IPS-11a (cell line): ENCODE data around the gene CEMIP.

Experiments used
- H3K4me3 ChIP-seq: one replicate; pipeline ENCODE4 v1.5.1; 2013; ENCODE audit warnings: low read depth, low read length, control low read depth

Gene CEMIP

DNA sequence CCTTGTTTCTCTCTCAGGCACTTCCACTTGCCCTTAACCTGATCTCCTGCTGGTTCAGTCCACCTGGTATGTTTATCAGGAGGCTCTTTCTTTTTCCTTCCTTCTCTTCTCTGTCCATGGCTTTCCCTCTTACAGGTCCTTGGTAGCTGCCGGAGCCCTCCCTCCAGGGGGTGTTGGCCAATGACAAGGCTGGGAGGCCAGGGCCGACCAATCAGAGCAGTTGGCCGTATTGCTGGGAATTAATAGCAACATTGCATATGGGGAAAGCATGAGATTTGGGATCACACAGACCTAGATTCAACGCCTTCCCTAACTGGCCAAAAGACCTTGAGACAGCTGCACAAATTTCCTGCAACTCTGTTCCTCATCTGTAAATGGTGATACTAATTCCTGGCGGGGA is 62.4 kb downstream of the CEMIP start:
- no peak overlapping the region for H3K4me3 ChIP-seq

DNA sequence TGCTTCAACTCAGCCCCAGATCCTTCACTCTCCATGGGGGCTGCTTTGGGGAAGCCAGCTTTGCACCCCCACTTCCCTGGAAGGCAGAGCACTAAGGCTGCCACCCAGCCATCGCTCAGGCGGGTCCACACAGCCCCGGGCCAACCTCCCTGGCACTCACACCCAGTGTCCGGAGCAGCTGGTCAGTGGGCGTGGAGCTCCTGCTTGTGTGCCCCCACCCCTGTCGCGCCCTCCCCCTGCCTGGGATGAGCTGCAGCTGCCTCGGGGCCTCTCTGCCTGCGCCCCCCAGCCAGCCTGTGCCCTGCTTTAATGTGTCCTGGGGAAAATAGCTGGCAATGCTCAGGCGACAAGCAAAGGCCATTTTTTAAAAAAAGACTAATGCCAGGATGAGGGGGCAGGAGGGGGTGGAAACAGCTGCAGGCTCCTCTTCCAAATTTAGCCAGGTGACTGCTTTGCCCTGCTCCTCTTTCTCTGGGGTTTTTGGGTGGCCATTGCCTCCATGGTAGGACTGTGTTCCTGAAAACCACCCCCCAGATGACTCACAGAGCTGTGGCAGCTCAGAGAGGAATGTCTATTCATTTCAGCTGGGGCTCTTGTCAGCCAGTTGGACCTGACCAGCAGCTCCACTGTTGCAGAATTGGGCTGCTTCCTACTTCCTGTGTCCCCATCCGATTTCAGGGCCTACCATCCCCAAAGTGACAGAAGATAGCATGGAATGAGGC is 65.0 kb downstream of the CEMIP start:
- no peak overlapping the region for H3K4me3 ChIP-seq

DNA sequence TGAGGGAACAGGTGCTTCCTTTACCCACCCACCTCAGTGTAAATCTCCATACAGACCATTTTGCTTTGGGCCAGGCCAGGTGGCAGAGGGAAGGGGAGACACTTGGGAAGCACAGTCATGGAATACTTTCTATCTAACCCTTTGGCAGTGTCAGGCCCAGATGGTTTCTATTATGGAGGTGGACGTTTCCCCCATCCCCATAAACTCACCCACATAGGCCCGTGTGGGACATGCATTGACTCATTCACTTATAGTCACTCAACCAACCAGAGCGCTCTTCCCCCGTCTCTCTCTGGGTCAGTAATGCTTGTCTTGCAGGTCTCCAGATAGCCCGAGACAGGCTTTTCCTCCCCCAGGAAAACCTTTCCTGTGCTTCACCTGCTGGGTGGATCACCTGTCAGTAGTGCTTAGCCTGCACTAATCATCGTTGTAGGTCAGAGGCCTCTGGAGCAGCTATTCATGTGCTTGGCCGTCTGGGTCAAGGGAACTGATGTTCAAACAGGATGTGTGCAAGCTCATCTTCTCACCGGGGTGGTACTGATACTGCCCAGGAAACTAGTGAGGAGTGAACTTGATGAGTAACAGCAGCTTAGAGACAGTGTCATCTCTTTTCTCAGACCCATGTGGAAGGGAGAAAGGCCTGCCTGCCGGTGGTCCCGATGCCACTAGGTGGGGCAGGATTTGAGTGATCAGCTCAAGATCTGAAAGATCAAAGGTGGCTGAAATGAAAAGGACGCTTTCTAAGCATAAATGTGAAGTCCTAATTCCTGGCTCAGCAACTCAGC is 67.1 kb downstream of the CEMIP start:
- H3K4me3 ChIP-seq = no peak overlapping the region

DNA sequence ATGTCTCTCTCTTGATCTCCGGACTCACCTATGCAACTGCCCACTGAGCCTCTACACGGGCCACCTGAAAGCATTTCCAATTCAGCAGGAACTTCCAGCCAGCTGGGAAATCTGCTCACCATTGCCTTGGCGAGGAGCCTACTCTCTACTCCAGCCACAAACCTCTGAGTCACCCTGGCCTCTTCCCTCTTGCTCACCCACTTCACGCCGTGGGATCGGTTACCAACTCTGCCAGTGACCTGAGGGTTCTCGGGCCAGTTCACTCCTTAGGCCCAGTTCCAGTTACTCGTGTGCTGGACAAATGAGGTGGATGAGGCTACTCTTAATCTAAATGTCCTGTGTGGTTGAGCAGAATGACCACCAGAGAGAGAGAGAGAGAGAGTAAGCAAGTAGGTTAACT is 70.1 kb downstream of the CEMIP start:
- no peak overlapping the region for H3K4me3 ChIP-seq

DNA sequence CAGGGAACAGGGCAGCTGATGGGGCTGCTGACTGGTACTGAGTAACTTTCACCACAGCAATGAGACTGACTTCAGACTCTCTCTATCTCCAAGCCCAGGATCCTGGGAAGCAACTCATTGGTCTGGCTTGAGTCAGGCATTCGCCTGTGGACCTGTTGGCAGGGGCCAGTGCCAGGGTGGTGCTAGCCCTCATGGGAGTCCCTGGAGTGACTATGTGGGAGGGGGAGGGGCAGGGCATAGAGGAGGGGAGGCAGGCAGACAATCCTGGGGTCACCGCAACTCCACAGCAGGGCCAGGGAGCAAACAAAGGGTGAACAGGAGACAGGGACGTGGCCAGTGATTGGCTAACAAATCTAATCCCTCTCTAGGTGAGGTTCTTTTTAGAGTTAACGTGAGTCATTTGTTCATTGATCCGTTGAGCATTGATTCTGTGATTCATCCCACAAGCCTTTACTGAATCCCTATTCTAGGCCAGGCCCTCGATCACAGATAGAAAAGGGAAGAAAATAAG is 71.8 kb downstream of the CEMIP start:
- H3K4me3 ChIP-seq = no peak overlapping the region

DNA sequence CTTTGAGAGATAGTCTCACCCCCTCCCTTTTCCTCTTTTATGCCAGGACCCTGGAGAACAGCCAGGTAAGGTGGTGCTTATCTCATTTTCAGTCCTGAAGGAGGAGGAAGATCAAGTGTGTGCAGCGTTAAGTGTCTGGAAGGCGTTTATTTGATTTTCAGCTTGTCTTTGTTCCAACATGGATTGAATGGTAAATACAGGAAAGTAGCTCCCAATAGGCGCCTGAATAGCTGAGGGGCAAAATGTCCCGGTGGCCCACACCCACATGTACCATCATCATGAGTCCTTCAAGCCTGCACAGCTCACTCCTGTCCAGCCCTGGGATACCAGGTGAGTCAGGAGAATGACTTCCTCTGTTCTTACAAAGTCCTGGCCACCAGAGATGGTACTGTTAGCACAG is 73.5 kb downstream of the CEMIP start:
- H3K4me3 ChIP-seq = no peak overlapping the region

DNA sequence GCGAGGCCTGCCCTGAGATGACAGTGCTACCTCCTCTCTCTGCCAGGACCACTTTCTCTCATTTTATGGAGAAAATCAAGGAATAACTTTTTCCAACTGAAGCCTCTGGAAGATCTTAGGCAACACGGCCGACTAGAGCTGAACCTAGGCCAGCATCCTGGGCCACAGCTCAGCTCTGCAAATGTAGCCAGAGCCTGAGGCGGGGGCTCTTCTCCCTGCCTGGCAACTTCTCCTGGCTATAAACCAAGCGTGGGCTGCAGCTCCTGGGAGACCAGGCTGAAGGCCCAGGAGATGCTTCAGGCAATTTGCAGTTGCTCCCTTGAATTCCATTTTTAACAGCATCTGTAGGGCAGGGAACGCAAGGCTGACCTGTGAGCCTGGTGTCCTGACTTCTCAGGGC is 74.9 kb downstream of the CEMIP start:
- H3K4me3 ChIP-seq = no peak overlapping the region

DNA sequence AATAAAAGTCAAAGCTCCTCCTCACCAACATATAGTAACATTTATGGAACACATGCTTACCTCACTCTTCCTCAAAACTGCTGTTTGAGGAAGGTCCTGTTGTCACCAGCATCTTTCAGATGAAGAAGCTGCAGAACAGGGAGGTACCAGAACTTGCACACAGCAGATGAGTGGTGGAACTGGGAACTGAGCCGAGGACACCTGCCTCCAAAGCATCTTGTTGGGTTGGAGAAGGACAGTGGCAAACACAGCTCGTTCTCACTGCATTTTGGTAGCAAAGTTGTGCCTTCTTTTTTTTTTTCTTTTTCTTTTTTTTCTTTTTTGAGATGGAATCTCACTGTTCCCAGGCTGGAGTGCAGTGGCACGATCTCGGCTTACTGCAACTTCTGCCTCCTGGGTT is 76.0 kb downstream of the CEMIP start:
- no peak overlapping the region for H3K4me3 ChIP-seq

DNA sequence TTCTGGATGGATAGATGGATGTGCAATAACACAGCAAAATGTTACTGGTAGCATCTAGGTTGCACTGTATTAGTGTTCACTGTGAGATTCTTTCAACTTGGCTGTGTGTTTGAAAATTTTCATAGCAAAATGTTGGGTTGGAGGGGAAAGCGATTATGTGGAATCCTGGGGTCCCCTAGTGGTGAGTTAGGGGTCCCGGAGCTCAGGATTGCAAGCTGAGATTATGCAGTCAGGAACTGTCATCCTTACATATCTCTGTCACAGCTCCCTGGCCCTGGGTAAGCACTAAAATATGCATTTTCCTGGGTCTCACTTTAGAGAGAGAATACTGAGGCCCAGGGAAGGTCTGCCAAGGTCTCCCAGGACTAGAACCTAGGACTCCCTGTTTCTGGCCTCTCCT is 77.2 kb downstream of the CEMIP start:
- no peak overlapping the region for H3K4me3 ChIP-seq

DNA sequence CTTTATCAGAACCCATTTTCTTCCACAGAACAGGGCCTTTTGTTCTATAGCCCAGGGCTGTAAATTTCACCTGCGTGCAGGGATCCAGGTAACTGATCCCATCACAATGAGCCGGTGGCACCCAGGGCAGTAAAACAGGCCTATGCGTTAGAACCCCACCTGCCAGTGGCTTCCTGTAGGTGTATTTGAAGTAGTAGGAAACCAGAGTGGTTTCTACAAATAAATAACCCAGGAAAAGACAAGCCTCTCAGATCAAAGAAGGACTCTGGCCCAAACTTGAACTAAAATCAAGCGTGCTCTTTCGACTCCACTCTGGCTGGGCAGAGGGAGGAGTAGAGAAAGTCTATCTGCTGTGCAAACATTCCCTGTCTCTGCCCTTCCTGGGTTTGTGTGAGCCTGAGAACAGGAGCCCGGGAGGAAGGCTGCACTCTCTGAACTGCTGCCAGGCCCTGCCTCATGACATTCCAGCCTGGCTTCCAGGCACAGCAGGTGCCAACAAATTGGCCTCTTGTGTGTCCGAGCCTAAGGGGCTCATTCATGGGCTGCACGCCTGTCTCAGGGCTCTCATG is 77.7 kb downstream of the CEMIP start:
- no peak overlapping the region for H3K4me3 ChIP-seq

DNA sequence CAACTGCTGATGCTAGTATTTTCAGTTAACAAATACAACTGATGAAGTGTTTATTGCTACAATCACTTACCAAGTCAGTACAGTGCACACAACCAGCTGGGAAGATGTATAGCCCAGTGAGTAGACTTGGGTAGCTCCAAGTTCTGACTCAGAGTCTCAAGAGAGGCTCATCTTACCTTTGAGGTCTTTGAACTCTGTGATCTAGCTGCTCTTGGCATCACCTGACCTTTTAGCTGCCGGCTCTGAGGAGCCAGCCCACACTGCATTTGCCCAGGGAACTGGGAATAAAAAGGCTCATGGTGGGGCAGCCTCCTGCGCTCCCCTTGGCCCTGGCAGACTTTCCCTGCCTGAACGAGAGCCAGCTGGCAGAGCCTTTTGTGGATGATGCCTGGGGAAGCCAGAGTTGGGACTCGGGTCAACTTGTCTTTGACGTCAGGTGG is 82.6 kb downstream of the CEMIP start:
- H3K4me3 ChIP-seq = no peak overlapping the region

DNA sequence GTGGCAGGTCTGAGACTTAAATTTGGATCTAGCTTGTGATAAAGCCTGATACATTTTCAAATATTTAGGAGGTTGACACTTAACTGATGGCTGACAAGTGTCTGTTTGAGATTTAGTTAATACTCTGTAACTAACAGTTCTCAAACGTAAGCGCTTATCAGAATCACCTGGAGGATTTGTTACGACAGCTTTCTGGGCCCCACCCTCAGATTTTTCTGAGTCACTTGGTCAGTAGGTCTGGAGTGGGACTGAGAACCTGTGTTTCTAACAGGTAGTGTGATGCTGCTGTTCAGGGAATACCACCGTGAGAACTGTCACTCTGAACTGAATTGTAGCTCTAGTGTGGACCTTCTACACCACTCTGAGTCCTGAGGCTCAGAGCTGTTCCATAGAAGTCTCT is 85.5 kb downstream of the CEMIP start:
- H3K4me3 ChIP-seq = no peak overlapping the region

DNA sequence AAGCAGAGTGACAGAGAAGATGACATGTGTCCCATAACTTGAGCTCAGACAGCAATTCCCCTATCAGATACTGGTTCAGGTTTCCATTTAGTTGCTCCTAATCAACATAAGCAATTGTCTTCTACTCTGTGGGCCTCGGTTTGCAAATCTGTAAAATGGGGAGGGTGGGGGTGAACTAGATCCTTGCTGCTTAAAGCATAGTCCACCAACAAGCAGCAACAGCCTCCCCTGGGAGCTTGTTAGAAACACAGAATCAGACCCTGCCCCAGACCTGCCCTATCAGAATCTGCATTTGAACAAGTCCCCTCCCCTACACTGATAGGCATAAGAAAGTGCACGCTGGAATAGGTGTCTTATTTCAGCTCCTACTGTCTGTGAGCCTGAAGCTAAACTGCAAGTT is 87.8 kb downstream of the CEMIP start:
- no peak overlapping the region for H3K4me3 ChIP-seq

DNA sequence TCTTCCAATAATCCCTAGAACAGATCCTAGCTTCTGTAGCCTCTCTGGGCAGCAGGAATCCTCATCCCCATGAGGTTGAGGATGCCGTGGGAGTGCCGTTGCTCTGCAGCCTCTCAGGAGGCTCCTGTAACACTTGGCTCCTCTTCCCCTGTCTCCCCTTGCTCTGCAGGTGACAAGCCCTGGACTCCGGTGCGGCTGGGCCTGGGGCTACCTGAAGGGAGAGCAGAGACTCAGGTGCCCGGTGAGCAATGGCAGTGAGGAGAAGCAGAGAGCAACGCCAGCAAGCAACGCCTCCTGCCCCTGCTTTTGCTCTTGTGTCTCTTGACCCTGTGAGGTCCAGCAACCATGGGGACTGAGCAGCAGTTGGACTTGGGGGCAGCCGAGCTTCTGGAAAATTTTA is 91.2 kb downstream of the CEMIP start:
- no peak overlapping the region for H3K4me3 ChIP-seq

DNA sequence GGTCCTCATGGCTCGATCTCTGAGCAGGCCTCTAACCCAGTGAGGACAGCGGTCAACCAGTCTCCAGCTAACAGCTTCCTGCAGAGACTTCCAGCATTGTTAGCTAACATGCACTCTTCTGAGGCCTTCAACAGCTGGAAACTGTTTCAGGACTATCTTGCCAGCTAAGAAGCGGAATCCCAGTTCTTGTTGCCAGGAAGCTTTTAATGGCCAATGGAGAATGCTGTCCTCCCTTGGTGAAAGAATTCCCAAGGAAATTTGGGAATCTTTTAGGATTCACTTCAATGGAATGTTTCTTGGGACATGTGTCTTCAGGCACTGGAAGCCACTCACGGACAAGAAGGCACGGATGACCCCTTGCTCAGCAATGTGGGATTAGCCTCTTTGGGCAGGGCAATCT is 91.7 kb downstream of the CEMIP start:
- H3K4me3 ChIP-seq = no peak overlapping the region

DNA sequence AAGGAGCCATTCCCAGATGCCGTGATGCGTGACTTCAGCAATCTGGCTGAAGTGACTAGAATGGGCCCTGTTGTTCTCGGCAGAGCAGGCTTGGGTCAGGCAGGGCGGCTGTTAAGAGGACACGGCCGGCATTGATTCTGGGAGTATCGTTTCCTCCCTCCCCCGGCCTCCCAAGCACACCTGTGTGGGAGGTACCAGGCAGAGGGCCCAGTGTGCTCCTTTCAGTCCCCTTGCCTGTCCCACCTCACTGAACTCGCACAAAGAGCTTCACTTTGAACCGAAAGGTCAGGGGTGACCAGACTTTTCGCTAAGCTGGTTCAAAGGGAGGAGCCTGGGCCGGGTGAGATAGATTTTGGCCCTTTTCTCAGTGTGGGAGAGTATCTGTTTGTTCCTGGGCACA is 92.7 kb downstream of the CEMIP start:
- H3K4me3 ChIP-seq = no peak overlapping the region

DNA sequence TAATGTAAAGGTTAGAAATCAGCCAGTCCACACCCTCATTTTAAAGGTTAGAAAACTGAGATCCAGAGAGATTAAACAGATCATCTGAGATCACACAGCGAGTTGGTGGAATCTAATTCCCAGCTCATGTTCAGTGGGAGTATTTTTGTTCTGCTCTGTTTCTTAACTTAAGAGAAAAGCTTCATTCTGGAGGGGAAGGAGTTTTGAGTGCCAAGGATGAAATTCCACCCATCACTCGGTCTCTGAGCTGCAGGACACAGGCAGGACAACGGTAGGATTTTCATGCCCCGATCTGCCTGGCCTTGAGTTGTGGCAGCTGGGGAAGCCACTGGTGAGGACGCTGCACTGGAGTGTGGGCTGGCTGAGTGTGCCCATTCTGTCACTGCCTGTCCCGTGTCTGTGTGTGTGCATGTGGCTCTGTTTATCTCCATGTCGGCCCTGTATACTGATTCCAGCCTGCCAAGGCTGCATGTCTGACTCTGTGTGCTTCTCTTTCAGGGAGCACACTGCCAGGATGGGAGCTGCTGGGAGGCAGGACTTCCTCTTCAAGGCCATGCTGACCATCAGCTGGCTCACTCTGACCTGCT is 94.3 kb downstream of the CEMIP start:
- no peak overlapping the region for H3K4me3 ChIP-seq

DNA sequence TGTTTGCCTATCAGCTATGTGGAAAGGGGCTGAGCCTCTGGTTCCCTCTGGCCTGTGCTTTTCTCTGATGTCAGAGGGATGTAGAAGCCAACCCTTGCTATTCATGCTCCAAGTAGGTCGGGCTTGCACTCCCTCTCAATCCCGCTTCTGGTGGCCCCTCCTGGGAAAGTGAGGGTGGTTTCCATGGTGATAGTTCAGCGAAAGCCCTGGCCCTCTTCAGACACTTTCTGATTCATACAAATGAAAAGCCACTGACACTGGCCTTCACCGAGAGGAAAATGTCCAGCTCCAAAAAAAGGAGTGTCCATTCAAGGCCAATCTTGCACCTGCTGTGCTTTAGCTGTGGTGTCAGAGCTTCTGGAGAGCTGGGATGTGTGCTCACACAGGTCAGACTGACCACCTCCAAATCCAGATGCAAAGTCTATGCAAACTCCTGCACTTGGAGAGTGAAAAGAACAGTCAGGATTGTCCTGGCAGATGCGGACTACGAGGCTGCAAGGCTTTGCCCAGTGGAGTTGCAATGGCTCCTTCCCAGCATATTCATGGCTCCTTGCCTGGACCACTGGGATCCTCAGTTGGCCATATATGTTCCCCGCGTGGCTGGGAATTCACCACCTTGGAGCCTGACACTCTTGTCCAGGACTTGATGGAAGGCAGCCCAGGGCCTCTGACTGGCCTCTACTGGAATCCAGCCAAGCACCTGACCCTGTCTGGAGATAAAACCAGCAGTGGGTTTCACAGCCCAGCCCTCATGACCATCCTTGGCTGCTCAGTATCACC is 96.6 kb downstream of the CEMIP start:
- no peak overlapping the region for H3K4me3 ChIP-seq

DNA sequence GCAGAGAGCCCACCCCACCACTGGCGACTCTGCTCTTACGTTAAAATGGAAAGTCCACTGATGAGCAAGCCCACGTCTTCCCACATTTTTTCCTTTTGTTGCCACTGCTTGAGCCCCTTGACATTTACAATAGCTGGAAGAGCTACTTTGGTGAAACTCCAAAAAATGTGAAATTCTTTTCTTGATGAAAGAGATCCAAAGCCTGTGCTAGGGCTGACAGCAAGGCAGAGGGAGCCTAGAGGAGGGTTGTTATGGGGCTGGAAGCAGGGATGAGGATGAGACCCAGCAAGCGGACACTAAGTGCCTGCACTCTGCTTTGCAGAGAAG is 97.1 kb downstream of the CEMIP start:
- H3K4me3 ChIP-seq = no peak overlapping the region

DNA sequence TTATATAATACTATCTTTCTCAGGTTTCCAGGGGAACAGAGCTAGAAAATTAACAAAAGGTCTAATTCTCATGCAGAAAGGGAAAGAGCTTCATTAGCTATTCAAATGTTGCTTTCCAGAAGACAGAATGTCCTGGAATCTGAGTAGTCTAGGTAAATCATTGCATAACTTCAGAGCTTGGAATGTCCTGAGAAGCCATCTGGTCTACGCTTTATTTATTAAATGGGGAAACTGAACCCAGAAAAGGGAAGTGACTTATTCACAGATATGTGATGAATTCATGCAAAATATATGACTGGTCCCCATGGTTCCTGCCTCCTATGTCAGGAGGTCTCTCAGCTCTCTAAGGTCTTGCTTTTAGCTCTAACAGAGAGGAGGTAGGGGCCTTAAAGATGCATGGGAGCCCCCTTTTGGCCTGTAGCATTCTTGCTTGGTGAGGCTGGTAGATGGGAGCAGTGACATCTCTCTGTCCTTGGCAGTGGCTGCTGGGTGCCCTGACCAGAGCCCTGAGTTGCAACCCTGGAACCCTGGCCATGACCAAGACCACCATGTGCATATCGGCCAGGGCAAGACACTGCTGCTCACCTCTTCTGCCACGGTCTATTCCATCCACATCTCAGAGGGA is 99.2 kb downstream of the CEMIP start:
- H3K4me3 ChIP-seq = no peak overlapping the region

DNA sequence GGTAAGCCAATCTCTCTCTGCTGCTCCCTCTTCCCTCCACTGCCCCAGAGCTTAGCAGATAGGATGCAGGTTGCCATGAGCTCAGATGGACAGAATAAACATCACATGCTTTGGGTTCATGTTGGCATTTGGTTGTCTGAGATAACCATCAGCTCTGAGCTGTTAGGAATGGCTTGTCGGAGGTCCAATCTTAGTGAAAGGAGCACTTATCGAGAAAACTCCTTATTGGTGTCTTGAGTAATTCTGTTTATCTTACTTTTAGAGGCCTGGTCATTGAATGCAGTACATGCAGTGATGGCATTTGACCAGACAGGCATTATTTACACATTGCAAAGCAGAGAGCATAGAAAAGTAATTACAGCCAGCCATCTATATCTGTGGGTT is 99.7 kb downstream of the CEMIP start:
- no peak overlapping the region for H3K4me3 ChIP-seq
